T-helper 1 cell treated with Interleukin-12 subunit alpha and Interleukin-12 subunit beta and Interleukin-4 antibody, amounts not matched to agents 30 μg/mL and 1 μg/mL, for 36 hours (primary cell): ENCODE data around the gene PCID2.
"Not testable (repeated sequence)": the region's sequence is repeated elsewhere in the genome, so short reads cannot be mapped to it uniquely, and the experiment has no call there.

ENCODE experiments used
- H3K27ac Mint-ChIP-seq: one replicate; pipeline ENCODE4 v1.8.0; 2021; ENCODE audit warnings: mild to moderate bottlenecking, mixed read lengths
- H3K27me3 Mint-ChIP-seq: one replicate; pipeline ENCODE4 v1.8.0; 2021; ENCODE audit warnings: low read depth, mixed read lengths
- H3K36me3 Mint-ChIP-seq: one replicate; pipeline ENCODE4 v1.8.0; 2021; ENCODE audit warnings: low read depth, mixed read lengths
- H3K4me1 Mint-ChIP-seq: one replicate; pipeline ENCODE4 v1.8.0; 2021; ENCODE audit warnings: low read depth, mixed read lengths
- H3K4me3 Mint-ChIP-seq: one replicate; pipeline ENCODE4 v1.8.0; 2021; ENCODE audit warnings: mild to moderate bottlenecking, moderate library complexity, mixed read lengths
- H3K9me3 Mint-ChIP-seq: one replicate; pipeline ENCODE4 v1.8.0; 2021; ENCODE audit warnings: mixed read lengths

Gene PCID2

GRCh38 chr13:113208421-113209335 is at the start of gene PCID2:
Gene PCID2 (minus strand): TSS chr13:113208669. CDS start chr13:113208634, 35 bp downstream.
- Mint-ChIP-seq H3K36me3 (peaks cover 40% of the 10 kb centered on the region), H3K9me3 (no peaks in the 10 kb centered on the region), H3K4me1 (peaks cover 51% of the 10 kb centered on the region), H3K27me3 (no peaks in the 10 kb centered on the region), H3K27ac (peak within 1 kb of the TSS; percentile 92), H3K4me3 (peak within 1 kb of the TSS; percentile 95)

DNA sequence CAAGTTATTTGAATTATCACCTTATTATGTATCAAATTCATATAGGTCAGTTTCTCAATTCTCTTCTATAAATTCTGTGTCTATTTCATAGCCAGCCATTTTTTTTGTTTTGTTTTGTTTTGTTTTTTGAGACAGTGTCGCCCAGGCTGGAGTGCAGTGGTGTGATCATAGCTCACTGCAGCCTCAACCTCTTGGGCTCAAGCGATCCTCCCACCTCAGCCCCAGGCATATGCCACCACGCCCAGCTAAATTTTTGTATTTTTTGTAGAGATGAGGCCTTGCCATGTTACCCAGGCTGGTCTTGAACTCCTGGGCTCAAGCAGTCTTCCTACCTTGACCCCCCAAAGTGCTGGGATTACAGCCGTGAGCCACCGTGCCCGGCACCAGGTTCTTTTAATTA is 49.4 kb upstream of the PCID2 start:
- H3K9me3 Mint-ChIP-seq, H3K4me1 Mint-ChIP-seq, H3K27ac Mint-ChIP-seq, H3K27me3 Mint-ChIP-seq, H3K4me3 Mint-ChIP-seq: not testable (repeated sequence)
- H3K36me3 Mint-ChIP-seq: peaks cover 41% of the 10 kb centered on the region

GRCh38 chr13:113252516-113253095 is 44.1 kb upstream of the PCID2 start:
- Mint-ChIP-seq H3K9me3 (no peaks in the 10 kb centered on the region), H3K27me3 (no peaks in the 10 kb centered on the region), H3K36me3 (peaks cover 56% of the 10 kb centered on the region), H3K4me3 (no peak overlapping the region), H3K4me1 (peaks cover 2% of the 10 kb centered on the region), H3K27ac (no peak overlapping the region)

GRCh38 chr13:113245849-113246796 is 37.7 kb upstream of the PCID2 start:
- H3K9me3 Mint-ChIP-seq: no peaks in the 10 kb centered on the region
- no peak overlapping the region for H3K4me3 Mint-ChIP-seq
- H3K36me3 Mint-ChIP-seq: peaks cover 59% of the 10 kb centered on the region
- no peak overlapping the region for H3K27ac Mint-ChIP-seq
- no peaks in the 10 kb centered on the region for H3K4me1 Mint-ChIP-seq
- H3K27me3 Mint-ChIP-seq: no peaks in the 10 kb centered on the region

GRCh38 chr13:113243847-113244246 is 35.4 kb upstream of the PCID2 start:
- no peaks in the 10 kb centered on the region for H3K9me3 Mint-ChIP-seq
- no peaks in the 10 kb centered on the region for H3K4me1 Mint-ChIP-seq
- no peaks in the 10 kb centered on the region for H3K27me3 Mint-ChIP-seq
- H3K27ac Mint-ChIP-seq: no peak overlapping the region
- H3K36me3 Mint-ChIP-seq: peaks cover 50% of the 10 kb centered on the region
- H3K4me3 Mint-ChIP-seq: no peak overlapping the region

- H3K36me3 Mint-ChIP-seq: peaks cover 33% of the 10 kb centered on the region
- not testable (repeated sequence) for H3K4me1 Mint-ChIP-seq, H3K4me3 Mint-ChIP-seq, H3K9me3 Mint-ChIP-seq, H3K27me3 Mint-ChIP-seq, H3K27ac Mint-ChIP-seq
Measured at GRCh38 chr13:113241623-113242022, 33.2 kb upstream of the PCID2 start.

- Mint-ChIP-seq H3K27me3 (no peaks in the 10 kb centered on the region), H3K9me3 (no peaks in the 10 kb centered on the region), H3K36me3 (peaks cover 28% of the 10 kb centered on the region), H3K4me1 (no peaks in the 10 kb centered on the region), H3K27ac (no peak overlapping the region), H3K4me3 (no peak overlapping the region)
Measured at GRCh38 chr13:113239986-113240385, 31.5 kb upstream of the PCID2 start.

DNA sequence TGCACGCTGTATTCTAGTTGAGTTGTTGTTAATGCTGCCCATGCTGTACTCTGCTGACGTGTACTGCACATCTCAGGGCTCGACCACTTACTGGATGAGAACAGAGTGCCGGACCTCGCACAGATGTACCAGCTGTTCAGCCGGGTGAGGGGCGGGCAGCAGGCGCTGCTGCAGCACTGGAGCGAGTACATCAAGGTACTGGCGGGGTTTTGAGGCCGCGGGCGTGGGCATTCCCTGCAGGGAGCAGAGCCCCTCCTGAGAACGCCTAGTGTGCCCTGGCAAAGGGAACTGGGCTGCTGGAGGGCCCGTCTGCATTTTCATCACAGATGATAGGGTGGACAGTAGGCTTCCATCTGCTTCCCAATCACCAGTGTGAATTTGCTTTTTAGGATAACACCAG is 30.9 kb upstream of the PCID2 start:
- no peaks in the 10 kb centered on the region for H3K27me3 Mint-ChIP-seq
- peaks cover 27% of the 10 kb centered on the region for H3K36me3 Mint-ChIP-seq
- H3K27ac Mint-ChIP-seq: no peak overlapping the region
- H3K4me1 Mint-ChIP-seq: no peaks in the 10 kb centered on the region
- H3K9me3 Mint-ChIP-seq: no peaks in the 10 kb centered on the region
- H3K4me3 Mint-ChIP-seq: no peak overlapping the region

- Mint-ChIP-seq H3K27ac (no peak overlapping the region), H3K9me3 (no peaks in the 10 kb centered on the region), H3K27me3 (no peaks in the 10 kb centered on the region), H3K4me3 (no peak overlapping the region), H3K36me3 (peaks cover 26% of the 10 kb centered on the region), H3K4me1 (no peaks in the 10 kb centered on the region)
Measured at GRCh38 chr13:113238536-113238935, 30.1 kb upstream of the PCID2 start.

GRCh38 chr13:113233101-113233500 is 24.6 kb upstream of the PCID2 start:
- H3K36me3 Mint-ChIP-seq: peaks cover 35% of the 10 kb centered on the region
- H3K9me3 Mint-ChIP-seq: no peaks in the 10 kb centered on the region
- H3K27me3 Mint-ChIP-seq: no peaks in the 10 kb centered on the region
- no peak overlapping the region for H3K27ac Mint-ChIP-seq
- no peak overlapping the region for H3K4me3 Mint-ChIP-seq
- no peaks in the 10 kb centered on the region for H3K4me1 Mint-ChIP-seq

DNA sequence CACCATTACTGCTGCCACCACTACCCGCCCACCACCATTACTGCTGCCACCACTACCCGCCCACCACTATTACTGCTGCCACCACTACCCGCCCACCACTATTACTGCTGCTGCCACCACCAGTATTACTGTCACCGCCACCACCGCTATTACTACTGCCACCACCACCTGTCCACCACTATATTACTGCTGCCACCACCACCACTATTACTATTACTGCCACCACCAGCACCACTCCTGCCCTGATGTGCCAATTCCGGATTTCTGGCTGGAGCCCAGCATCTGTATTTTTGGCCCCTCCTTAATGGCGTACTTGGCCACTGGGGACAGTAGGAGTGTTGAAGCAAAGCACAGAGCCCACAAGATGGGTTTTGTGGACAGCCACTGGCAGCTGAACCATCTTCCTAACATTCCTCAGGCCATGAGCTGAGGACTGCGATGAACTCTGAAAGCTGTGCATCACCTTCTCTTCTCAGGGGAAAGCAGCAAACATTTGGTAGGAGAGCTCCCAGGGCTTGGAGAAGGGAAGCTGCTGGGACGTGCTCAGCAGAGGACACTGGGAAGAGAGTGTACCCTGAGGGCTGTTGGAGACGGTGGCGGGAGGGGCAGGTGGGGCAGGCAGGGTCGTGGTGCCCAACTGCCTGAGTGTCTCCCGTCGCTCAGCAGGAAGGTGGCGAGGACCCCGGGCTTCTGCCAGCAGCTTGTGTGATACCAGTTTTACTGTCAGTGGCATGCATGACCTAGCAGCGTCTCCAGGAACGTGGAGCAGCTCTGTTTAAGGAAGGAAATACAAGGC is 23.9 kb upstream of the PCID2 start:
- no peak overlapping the region for H3K27ac Mint-ChIP-seq
- H3K9me3 Mint-ChIP-seq: no peaks in the 10 kb centered on the region
- no peaks in the 10 kb centered on the region for H3K27me3 Mint-ChIP-seq
- H3K4me1 Mint-ChIP-seq: no peaks in the 10 kb centered on the region
- peaks cover 38% of the 10 kb centered on the region for H3K36me3 Mint-ChIP-seq
- no peak overlapping the region for H3K4me3 Mint-ChIP-seq

GRCh38 chr13:113231306-113232207 is 23.1 kb upstream of the PCID2 start:
- Mint-ChIP-seq H3K27ac (no peak overlapping the region), H3K36me3 (peaks cover 40% of the 10 kb centered on the region), H3K9me3 (no peaks in the 10 kb centered on the region), H3K27me3 (no peaks in the 10 kb centered on the region), H3K4me1 (no peaks in the 10 kb centered on the region), H3K4me3 (no peak overlapping the region)

- Mint-ChIP-seq H3K36me3 (peaks cover 40% of the 10 kb centered on the region), H3K27me3 (no peaks in the 10 kb centered on the region)
Measured at GRCh38 chr13:113229791-113230190, 21.3 kb upstream of the PCID2 start.

More at GRCh38 chr13:113229791-113230190, 21.3 kb upstream of the PCID2 start:
- no peak overlapping the region for H3K4me3 Mint-ChIP-seq
- H3K4me1 Mint-ChIP-seq: no peaks in the 10 kb centered on the region
- H3K9me3 Mint-ChIP-seq: no peaks in the 10 kb centered on the region
- H3K27ac Mint-ChIP-seq: no peak overlapping the region
